ENCODE results near the gene SLC37A1. TPM values are rescaled to one million over a fixed set of nuclear protein-coding genes. Genes with fewer than 3 reads are reported as not detected.

Gene SLC37A1
- total and polyA plus RNA-seq, 9 of the 15 experiments (the other 6 are each of a cell fraction or from before 2014, with no cell fraction given), result 0.06 to 3.4 (median 0.40) TPM

DNA sequence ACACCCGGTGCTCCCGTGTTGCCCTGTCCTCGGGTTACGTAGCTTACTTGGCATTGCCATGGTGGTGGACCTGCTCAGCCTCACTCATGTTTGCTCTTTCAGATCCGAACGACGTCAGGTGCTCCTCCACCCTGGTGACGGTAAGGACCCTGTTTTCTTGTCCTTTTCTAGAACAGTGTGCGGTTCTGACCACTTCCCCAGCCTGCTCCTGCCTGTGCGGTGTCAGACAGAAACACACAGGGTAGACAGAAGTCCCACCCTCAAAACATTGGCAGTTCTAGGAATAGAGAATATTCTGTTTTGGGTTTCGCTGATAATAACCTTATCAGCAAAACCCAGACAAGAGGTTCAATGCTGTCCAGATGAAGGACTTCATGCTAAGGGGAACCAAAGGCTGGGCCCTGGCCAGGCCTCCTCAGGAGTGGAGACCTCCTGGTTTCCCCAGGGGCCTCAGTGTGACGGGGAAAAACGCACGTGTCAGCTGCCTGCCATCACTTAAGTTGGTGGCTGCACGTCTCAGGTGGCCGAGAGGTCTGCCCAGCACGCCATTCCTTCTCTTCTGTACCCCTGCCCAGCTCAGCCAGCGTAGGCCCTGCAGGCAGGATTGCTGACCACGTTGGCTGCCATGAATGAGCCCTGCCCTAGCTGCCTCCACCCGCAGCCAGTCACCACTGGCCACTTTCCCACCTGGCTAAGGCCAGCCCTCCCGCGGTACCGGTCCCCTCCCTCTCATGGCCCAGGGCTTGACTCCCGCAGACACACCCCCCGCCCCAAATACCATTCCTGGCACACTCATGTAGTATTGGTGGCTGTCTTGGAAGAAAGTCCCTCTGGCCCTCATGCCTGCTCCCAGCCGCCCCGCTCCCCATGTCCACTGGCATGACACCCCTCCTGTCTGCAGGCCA lies 33.6 kb downstream of the SLC37A1 start (continued):
- peak; percentile 97 for TF ChIP-seq TEAD4 (IDR thresholded peaks at IDR 0.05; ENCODE audit: low read length)
- TF ChIP-seq TEAD4 (CRISPR knock-in tag; IDR thresholded peaks at IDR 0.05; ENCODE audit: borderline replicate concordance), result no peak
- TF ChIP-seq RNF2 (IDR thresholded peaks at IDR 0.05), result peak; percentile 70; the same call in 1 of the 2 replicates
- TF ChIP-seq, protein P1, sequence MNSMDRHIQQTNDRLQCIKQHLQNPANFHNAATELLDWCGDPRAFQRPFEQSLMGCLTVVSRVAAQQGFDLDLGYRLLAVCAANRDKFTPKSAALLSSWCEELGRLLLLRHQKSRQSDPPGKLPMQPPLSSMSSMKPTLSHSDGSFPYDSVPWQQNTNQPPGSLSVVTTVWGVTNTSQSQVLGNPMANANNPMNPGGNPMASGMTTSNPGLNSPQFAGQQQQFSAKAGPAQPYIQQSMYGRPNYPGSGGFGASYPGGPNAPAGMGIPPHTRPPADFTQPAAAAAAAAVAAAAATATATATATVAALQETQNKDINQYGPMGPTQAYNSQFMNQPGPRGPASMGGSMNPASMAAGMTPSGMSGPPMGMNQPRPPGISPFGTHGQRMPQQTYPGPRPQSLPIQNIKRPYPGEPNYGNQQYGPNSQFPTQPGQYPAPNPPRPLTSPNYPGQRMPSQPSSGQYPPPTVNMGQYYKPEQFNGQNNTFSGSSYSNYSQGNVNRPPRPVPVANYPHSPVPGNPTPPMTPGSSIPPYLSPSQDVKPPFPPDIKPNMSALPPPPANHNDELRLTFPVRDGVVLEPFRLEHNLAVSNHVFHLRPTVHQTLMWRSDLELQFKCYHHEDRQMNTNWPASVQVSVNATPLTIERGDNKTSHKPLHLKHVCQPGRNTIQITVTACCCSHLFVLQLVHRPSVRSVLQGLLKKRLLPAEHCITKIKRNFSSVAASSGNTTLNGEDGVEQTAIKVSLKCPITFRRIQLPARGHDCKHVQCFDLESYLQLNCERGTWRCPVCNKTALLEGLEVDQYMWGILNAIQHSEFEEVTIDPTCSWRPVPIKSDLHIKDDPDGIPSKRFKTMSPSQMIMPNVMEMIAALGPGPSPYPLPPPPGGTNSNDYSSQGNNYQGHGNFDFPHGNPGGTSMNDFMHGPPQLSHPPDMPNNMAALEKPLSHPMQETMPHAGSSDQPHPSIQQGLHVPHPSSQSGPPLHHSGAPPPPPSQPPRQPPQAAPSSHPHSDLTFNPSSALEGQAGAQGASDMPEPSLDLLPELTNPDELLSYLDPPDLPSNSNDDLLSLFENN (IDR thresholded peaks at IDR 0.05; ENCODE audit: low read depth in 2 of 2, low read length in 2 of 2), result peak in 1 of 2 experiments; percentile 88; a peak in 2 of 4 replicates
- TF ChIP-seq, protein P2, sequence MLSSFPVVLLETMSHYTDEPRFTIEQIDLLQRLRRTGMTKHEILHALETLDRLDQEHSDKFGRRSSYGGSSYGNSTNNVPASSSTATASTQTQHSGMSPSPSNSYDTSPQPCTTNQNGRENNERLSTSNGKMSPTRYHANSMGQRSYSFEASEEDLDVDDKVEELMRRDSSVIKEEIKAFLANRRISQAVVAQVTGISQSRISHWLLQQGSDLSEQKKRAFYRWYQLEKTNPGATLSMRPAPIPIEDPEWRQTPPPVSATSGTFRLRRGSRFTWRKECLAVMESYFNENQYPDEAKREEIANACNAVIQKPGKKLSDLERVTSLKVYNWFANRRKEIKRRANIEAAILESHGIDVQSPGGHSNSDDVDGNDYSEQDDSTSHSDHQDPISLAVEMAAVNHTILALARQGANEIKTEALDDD (IDR thresholded peaks at IDR 0.05), result peak; percentile 49; the same call in 1 of the 2 replicates
- TF ChIP-seq, protein P3, sequence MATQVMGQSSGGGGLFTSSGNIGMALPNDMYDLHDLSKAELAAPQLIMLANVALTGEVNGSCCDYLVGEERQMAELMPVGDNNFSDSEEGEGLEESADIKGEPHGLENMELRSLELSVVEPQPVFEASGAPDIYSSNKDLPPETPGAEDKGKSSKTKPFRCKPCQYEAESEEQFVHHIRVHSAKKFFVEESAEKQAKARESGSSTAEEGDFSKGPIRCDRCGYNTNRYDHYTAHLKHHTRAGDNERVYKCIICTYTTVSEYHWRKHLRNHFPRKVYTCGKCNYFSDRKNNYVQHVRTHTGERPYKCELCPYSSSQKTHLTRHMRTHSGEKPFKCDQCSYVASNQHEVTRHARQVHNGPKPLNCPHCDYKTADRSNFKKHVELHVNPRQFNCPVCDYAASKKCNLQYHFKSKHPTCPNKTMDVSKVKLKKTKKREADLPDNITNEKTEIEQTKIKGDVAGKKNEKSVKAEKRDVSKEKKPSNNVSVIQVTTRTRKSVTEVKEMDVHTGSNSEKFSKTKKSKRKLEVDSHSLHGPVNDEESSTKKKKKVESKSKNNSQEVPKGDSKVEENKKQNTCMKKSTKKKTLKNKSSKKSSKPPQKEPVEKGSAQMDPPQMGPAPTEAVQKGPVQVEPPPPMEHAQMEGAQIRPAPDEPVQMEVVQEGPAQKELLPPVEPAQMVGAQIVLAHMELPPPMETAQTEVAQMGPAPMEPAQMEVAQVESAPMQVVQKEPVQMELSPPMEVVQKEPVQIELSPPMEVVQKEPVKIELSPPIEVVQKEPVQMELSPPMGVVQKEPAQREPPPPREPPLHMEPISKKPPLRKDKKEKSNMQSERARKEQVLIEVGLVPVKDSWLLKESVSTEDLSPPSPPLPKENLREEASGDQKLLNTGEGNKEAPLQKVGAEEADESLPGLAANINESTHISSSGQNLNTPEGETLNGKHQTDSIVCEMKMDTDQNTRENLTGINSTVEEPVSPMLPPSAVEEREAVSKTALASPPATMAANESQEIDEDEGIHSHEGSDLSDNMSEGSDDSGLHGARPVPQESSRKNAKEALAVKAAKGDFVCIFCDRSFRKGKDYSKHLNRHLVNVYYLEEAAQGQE (IDR thresholded peaks at IDR 0.05; ENCODE audit: borderline replicate concordance), result peak; percentile 51; the same call in 1 of the 2 replicates
- TF ChIP-seq, protein P3 (CRISPR knock-in tag; IDR thresholded peaks at IDR 0.05; ENCODE audit: low read depth), result peak; percentile 53; the same call in 1 of the 2 replicates
- TF ChIP-seq SMARCC2 (IDR thresholded peaks at IDR 0.05; ENCODE audit: low read depth), result peak; percentile 86
- TF ChIP-seq ZNF197 (CRISPR knock-in tag; IDR thresholded peaks at IDR 0.05; ENCODE audit: low read depth), result peak; percentile 88
- TF ChIP-seq, protein P4, sequence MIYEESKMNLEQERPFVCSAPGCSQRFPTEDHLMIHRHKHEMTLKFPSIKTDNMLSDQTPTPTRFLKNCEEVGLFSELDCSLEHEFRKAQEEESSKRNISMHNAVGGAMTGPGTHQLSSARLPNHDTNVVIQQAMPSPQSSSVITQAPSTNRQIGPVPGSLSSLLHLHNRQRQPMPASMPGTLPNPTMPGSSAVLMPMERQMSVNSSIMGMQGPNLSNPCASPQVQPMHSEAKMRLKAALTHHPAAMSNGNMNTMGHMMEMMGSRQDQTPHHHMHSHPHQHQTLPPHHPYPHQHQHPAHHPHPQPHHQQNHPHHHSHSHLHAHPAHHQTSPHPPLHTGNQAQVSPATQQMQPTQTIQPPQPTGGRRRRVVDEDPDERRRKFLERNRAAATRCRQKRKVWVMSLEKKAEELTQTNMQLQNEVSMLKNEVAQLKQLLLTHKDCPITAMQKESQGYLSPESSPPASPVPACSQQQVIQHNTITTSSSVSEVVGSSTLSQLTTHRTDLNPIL (CRISPR knock-in tag; IDR thresholded peaks at IDR 0.05), result peak; percentile 70; the same call in 1 of the 2 replicates

All from K562 (cell line).